Stimulated activated CD8-positive, alpha-beta memory T cell treated with anti-CD3 and anti-CD28 coated beads, Interleukin-4, amount 100 ng/mL, for 48 hours (primary cell): ENCODE data around the gene TSPOAP1.
A peak's percentile ranks its signal among the peaks of the same experiment; 100 is the strongest.

Experiments used
- DNase-seq: peaks from one replicate; pipeline ENCODE4 v3.0.0-alpha.2; 2020

Gene TSPOAP1

GRCh38 chr17:58327363-58328194 is 1.0 kb downstream of the TSPOAP1 start:
- DNase-seq: no peak

- DNase-seq: no peak
These were observed 1.8 kb downstream of the TSPOAP1 start for GRCh38 chr17:58326609-58327362.

- no peak for DNase-seq
These were observed 2.6 kb downstream of the TSPOAP1 start for GRCh38 chr17:58325976-58326468.

- DNase-seq: no peak
These were observed 3.3 kb downstream of the TSPOAP1 start for GRCh38 chr17:58325289-58325726.

GRCh38 chr17:58324409-58325288 is 3.9 kb downstream of the TSPOAP1 start:
- no peak for DNase-seq

- no peak for DNase-seq
These were observed 4.6 kb downstream of the TSPOAP1 start for GRCh38 chr17:58324056-58324408.

GRCh38 chr17:58323366-58324055 is 5.1 kb downstream of the TSPOAP1 start:
- no peak for DNase-seq

- DNase-seq: no peak
These were observed 5.9 kb downstream of the TSPOAP1 start for GRCh38 chr17:58322581-58323185.

- DNase-seq: no peak
These were observed 6.7 kb downstream of the TSPOAP1 start for GRCh38 chr17:58321571-58322525.

GRCh38 chr17:58320570-58321323 is 7.8 kb downstream of the TSPOAP1 start:
- no peak for DNase-seq

GRCh38 chr17:58320163-58320558 is 8.4 kb downstream of the TSPOAP1 start:
- DNase-seq: no peak

GRCh38 chr17:58319173-58320162 is 9.1 kb downstream of the TSPOAP1 start:
- no peak for DNase-seq

- DNase-seq: peak; percentile 14
These were observed 9.9 kb downstream of the TSPOAP1 start for GRCh38 chr17:58318627-58319172.

GRCh38 chr17:58318065-58318481 is 10.5 kb downstream of the TSPOAP1 start:
- DNase-seq: no peak

GRCh38 chr17:58317421-58318064 is 11.1 kb downstream of the TSPOAP1 start:
- DNase-seq: peak; percentile 79

- DNase-seq: peak; percentile 19
These were observed 12.2 kb downstream of the TSPOAP1 start for GRCh38 chr17:58316260-58316960.

- DNase-seq: peak; percentile 4
These were observed 12.8 kb downstream of the TSPOAP1 start for GRCh38 chr17:58315750-58316149.
